Epithelial cell of proximal tubule (primary cell): Measurements from ENCODE around the gene NACC2. TPM values are rescaled to one million over a fixed set of nuclear protein-coding genes. Genes with fewer than 3 reads are reported as not detected.

Source experiments
- DNase-seq: peaks from one replicate; pipeline ENCODE4 v3.0.0-alpha.2; 2011; ENCODE audit warnings: low read depth
- H3K4me3 ChIP-seq: 2 replicates; pipeline ENCODE4 v1.5.1; 2011; ENCODE audit warnings: low read depth, mild to moderate bottlenecking, low read length
- total RNA-seq: library from RNA; depleted of rRNA; stranded (reverse); fragments of >200 nt; gene quantifications from 2 replicates; pipeline ENCODE4 v1.2.3, GENCODE V29; 2015
- TF ChIP-seq, protein P1 (sequence below): conservative IDR thresholded peaks from 2 replicates; pipeline ENCODE4 v1.5.1; 2012; ENCODE audit warnings: low read depth, mild to moderate bottlenecking, low read length

Gene NACC2
- total RNA-seq, 1 donor from 2014 or later, result 21.3 TPM

DNA sequence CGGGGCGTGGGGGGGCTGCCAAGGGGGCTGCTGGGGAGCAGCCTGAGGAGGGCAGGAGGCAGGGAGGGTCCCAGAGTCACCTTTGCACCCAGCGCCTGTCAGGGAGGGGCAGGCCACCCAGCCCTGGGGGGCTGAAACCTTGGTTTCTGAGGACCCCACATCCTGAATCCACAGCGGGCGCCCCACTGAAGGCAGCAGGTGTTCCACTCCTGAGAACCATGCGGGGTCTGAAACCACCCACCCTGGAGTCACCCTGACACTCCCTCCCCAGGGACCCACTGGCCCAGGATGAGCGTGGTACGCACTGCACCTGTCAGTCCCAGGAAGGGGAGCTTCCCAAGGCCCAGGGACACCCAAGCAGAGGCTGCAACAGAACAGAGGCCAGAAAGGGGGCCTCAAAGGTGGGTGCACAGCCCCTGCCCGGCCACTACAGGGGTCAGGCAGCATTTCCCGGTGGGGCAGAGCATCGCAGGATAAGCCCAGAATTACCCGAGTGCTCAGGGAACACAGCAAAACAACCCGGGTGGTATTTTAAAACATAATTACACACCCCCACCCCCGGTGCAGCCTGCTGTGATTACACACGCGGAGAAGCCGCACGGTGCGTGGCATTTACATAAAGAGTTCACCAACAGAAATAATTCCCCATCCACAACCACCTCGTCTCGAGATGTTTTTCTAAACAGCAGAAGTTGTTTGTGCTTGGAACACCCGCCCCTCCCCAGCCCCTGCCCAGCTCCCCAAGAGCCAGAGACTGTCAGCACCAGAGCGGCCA lies 76.6 kb downstream of the NACC2 start:
- TF ChIP-seq, protein P1, sequence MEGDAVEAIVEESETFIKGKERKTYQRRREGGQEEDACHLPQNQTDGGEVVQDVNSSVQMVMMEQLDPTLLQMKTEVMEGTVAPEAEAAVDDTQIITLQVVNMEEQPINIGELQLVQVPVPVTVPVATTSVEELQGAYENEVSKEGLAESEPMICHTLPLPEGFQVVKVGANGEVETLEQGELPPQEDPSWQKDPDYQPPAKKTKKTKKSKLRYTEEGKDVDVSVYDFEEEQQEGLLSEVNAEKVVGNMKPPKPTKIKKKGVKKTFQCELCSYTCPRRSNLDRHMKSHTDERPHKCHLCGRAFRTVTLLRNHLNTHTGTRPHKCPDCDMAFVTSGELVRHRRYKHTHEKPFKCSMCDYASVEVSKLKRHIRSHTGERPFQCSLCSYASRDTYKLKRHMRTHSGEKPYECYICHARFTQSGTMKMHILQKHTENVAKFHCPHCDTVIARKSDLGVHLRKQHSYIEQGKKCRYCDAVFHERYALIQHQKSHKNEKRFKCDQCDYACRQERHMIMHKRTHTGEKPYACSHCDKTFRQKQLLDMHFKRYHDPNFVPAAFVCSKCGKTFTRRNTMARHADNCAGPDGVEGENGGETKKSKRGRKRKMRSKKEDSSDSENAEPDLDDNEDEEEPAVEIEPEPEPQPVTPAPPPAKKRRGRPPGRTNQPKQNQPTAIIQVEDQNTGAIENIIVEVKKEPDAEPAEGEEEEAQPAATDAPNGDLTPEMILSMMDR, result no peak
- DNase-seq, result no peak

DNA sequence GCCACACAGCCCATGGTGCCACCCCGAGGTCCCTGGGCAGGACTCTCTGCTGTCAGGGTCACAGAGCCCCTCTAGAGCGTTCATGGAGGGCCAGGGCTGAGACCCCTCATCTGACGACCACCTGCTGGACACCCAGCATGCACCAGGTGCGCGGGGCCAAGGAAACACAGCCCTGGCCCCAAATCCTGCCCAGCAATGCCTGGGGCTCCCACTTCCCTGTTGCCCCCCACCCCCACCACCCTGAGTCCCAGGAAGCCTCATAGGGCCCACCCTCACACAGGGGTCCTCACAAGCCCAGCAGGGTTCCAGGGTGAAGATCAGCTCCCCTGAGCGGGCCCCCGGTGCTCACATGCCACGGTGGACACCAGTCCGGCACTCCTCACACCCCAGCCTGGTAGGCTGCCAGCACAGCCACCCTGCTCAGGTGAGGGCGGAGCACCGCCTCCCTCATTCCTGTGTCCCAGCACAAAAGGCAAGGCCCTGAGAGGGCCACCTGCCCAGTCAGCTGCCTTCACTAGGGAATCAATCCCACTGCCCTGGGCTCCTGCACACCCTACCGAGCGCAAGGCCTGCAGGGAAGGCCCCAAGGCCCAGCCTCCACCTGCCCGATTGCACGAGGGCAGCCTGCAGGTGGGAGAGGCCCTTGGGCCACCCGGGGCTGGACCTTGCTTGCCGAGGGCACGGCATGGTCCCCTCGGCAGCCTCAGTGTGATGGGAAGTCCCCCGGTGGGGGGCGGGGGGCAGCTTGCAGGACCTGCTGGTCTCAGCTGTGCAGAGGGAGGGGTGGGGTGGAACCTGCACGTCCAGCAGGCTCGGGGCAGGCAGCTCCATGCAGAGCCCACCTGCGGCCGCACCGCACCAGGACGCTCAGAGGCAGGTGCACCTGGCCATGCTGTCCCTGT lies 77.5 kb downstream of the NACC2 start:
- TF ChIP-seq, protein P1, result no peak
- no peak overlapping the region for H3K4me3 ChIP-seq
- DNase-seq, result no peak

More for the DNA sequence above, 76.6 kb downstream of the NACC2 start:
- no peak overlapping the region for H3K4me3 ChIP-seq

DNA sequence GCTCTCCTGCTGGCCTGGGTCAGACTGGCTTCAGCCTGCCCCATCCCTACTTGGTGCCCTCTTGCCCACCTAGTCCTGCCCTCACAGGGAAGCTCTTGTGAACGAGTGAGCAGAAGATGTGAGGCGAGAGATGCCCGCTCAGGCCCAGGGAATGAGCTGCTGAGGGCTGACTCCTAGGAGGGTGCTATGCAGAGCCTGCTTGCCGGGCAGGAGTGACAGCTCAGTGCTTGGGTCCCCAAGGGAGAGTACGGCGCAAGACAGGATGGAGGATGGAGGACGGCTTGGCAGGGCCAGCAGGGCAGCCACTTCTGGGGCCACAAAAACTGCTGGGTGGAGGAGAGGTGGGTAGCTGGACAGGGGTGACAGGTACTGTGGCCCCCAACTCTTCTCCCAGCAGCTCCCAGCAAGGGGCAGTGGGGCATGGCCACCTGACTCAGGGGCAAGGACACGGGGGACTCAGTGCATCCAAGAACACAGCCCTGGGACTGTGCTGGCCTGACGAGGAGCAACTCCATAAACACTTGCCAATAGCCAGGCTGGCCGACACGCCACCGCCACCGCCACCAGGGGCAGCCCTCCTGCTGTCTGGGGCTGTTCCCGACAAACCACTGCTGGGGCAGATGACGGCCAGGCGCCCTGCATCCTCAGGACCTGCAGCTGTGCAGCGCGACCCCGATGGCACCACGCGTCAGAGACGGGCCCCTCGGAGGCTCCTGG lies 78.4 kb downstream of the NACC2 start:
- no peak overlapping the region for H3K4me3 ChIP-seq
- TF ChIP-seq, protein P1, result no peak
- DNase-seq, result no peak

DNA sequence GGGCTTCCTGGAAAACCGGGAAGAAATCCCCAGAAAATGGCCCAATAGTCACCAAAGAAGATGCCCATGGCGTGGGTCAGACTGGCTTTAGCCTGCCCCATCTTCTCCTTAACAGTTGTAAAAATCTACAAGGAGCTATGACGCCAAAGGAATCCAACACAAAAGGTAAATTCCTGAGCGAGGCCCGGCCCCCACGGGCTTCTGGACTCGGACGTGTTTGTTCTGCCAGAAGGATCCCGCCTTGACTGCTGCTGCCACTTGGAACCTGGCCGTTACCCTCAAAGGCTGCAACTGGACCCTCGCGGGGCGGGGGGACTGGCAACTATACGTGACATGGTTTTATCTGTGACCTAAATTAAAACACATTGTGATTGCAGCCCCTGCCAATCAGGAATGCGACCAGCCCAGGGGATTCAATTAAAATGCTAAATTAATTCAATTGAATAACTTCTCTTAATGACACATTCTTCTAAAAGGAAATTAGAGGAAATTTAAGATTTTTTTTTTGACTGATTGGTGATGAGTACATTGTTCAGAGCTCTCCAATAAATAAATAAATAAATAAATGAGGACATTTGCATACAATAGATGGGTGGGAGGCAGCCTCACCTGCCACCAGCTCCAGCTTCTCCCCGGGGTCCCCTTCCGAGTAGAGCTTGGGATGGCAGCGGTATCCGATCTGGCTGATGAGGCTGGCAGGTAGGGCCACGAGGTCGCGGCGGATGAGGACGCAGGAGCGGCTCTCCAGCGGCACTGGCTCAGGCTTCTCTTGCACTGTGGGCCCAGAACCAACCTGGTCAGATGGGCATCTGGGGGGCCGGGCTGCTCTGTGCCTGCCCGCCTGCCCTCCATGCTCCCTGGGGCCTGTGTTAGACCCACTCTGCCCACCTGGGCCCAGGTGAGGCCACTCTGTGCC lies 79.2 kb downstream of the NACC2 start:
- TF ChIP-seq, protein P1, result no peak
- no peak overlapping the region for H3K4me3 ChIP-seq
- DNase-seq, result no peak

DNA sequence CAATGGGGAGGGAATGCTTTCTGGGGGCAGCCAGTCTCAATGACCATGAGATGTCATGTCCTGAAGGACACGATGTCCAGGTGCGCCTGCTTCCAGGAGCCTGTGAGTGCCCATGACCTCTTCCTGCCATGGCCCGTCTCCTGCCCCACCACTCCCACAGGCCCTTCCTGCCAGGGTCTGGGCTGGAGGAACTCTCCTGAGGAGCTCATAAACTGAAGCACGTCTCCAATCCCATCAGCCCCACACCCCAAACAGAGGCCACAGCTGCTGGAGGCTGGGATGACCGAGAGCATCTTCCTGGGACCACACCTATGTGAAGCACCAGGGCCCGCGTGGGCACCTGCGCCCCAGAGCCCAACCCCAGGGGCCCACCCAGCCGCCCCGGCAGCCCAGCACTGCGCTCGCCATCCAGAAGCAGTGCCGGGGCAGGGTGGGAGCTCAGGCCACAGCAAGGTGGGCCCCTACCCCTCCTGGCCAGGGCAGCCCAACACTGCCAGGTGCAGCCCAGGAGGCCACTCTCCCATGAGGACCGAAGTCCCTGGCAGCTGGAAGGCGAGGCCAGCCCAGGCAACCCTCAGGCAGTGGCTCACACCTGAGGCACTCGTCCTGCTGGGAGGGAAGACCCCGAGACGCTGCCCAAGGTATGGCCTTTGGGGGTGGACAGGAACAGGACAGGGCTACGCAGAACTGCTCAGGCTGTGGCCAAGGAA lies 80.0 kb downstream of the NACC2 start:
- DNase-seq, result no peak
- no peak overlapping the region for H3K4me3 ChIP-seq
- TF ChIP-seq, protein P1, result no peak
